Jurkat, Clone E6-1 (cell line): Measurements from ENCODE around the gene CCDC167.

Experiments used
- DNase-seq: peaks from one replicate; pipeline ENCODE4 v3.0.0-alpha.2; 2011; ENCODE audit warnings: low read depth, low spot score
- H3K4me3 ChIP-seq: 2 replicates; pipeline ENCODE4 v1.5.1; 2011; ENCODE audit warnings: mild to moderate bottlenecking, low read length, control low read depth, moderate library complexity

Gene CCDC167

DNA sequence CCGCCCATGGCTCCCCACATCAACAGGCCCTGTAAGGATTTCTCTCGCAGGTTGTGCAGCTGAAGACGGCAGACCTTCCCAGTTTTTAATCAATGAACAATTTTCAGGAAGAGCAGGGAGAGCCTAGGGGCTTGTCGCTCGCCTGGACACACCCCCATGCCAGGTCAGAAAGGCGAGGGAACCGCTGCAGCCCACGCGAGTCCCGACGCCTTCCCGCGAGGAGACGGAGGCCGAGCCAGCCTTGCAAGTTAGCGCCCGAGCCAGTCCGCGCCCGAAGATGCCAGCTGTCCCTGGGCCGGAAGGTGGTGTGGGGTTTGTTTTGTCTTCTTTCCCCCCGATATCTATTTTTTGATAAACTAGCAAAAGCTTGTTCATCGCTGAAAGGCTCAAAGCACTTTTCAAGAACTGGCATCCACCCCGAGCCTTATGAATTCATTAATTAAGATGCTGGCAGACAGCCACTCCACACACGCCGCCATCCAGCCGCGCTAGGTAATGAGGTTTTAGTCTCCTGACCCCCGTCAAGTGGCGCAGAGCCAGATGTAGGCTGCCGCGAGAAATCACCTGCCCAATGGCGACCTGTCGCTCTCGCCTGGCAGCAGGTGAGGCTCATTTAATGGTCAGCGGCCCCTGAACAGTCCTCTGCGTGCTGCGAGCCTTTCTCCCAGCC is 6.6 kb downstream of the CCDC167 start:
- no peak for DNase-seq
- H3K4me3 ChIP-seq = no peak overlapping the region

DNA sequence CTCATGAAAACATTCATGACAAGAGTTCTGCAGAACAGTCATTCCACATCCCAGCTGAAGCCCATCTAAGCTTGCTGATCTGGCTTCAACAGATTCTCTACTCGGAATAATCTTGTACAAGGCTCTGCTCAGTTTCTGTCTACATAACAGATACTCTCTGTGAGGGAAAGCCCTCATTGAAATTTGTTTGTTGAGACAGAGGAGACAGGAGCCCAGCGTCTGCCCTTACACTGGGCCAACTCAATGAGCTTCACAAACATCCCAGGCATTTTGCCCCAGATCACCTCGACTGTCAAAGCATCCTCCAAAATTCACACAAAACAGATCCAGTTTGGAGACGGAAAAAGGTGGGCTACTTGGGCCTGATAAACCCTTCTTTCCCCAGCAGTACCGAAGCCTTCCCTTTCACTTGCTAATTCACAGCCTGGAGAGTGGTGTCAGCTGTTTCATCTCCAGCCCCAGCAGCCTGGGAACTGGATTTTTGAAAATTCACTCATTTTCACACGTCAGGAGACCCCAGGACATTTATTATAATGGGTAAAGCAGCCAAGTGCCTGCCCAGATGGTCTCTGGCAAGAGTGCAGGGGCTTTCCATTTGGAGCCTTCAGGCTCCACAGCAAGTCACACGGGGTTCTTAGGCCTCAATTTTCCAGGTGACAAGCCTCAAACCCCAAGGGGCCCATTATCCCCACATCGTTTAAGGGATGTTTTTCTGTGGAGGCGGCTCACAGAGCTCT is 7.3 kb downstream of the CCDC167 start:
- no peak overlapping the region for H3K4me3 ChIP-seq

DNA sequence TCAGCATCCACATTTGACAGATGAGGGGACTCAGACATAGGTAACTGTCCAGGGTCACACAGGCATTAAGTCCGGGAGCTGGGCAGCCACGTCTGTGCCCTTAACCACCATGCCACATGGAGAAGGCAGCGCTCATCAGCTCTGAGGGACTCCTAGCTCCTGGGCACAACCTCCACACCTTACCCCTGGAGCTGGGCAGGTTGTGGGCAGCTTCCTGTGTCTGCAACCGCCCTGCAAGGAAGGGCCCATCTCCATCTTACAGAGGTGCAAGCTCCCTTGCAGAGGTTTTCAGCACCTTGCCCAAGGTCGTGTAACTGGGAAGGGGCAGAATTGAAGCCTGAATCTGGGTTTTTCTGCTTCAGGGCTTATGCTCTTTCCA is 7.9 kb downstream of the CCDC167 start:
- H3K4me3 ChIP-seq = no peak overlapping the region
- no peak for DNase-seq

More for the DNA sequence above, 7.3 kb downstream of the CCDC167 start:
- DNase-seq = no peak

DNA sequence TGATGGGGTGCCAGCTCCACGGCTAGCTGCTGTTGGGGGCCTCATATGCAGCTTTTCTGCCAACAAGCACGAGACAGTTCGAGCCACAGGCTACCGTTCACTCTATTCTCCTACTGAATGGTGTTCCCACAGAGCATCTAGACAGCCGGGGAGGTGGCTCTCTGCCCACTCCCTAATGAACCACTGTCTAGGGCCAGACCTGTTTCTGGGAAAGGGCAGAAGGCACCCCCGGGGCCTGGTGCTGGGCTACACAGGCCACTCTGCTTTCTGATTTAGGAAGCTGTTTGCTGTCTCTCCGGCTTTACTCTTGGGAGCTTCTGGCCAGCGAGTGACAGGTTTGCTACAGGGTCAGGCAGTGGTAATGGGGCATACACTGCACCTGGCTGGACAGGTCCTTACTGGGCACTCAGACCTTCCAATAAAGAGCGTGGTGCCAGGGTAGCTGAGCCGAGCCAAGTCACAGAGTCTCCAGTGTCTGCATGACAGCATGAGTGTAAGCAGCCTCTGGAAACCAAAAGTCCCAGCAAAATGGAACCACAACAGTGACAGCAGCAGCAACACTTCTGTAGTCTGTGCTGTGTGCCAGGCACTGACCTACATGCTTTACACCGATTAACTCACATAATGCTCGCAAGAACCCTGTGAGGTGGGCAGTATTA is 8.4 kb downstream of the CCDC167 start:
- no peak overlapping the region for H3K4me3 ChIP-seq
- no peak for DNase-seq

DNA sequence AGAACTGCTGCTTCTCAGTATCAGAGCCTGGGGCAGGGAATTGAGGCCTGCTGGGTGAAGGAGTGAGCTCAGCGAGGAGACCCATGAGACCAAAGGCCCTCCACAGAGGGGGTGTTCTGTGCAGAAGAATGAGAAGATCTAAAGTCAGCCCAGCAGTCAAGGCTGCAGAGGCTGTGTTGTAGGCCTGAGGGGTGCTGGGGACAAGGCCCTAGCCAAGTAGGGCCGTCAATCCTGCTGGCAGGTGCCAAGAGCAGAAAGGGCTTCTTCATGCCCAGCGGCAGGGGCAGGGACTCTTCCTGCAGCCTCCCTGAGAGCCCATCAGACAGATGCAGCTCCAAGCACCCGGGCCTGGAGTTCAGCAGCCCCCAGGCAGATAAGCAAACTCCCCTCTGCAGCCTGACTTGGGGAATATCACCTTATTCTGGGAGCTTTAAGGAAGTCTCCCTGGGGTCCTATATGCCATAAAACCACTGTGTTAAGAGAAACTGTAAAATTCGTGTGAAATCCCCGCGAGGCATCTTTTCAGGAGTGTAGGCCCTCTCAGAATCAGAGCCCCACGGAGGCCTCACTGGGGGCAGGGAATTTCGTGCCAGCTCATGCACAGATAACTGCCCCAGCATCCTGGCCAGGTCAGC is 9.0 kb downstream of the CCDC167 start:
- no peak overlapping the region for H3K4me3 ChIP-seq
- DNase-seq = no peak

DNA sequence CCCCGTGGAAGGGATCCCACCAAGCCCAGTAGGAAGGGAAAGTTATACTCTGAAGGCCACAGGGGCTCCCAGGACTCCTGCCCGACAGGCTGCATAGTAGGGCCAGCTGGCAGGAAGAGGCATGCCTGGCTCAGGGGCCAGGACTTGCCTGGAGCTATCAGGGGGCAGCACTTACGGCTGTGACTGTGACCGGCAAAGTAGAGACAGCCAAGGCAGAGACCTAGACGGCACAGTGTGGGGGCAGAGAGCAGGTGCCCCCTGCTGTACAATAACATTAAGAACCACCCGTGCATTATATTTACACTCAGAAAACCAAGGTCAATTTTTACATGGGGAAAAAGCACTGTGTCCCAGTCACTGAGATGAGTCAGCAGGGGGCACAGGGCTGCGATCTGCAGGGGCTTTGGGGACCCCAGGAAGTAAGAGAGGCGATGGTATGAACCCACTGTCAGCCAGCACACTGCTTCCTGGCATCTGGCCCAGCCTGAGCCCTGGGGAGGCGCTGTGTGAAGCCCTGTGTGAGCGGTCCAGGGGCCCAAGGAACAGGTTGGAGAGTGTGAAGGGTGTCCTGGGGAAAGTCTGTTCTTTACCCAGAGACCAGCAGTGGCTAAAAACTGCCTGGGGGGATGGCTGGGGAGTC is 9.9 kb downstream of the CCDC167 start:
- no peak for DNase-seq
- H3K4me3 ChIP-seq = no peak overlapping the region

DNA sequence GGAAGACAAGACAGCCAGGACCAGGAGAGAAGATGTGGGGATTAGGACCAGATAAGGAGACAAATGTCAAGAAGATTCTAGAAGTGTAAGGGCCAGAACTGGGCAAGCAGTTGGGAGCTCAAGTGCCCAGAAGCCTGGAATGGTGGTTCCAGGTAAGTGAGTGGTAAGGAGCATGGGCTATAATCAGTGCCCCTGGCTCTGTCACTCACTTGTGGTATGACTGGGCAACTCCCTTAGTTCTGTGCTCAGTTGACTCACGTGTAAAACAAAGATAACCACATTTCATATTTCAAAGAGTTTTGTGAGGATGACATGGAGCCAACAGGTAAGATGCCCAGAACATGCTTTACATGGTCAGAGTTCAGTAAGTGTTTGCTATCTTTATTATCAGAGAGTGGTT is 11.2 kb downstream of the CCDC167 start:
- H3K4me3 ChIP-seq = no peak overlapping the region
- no peak for DNase-seq

DNA sequence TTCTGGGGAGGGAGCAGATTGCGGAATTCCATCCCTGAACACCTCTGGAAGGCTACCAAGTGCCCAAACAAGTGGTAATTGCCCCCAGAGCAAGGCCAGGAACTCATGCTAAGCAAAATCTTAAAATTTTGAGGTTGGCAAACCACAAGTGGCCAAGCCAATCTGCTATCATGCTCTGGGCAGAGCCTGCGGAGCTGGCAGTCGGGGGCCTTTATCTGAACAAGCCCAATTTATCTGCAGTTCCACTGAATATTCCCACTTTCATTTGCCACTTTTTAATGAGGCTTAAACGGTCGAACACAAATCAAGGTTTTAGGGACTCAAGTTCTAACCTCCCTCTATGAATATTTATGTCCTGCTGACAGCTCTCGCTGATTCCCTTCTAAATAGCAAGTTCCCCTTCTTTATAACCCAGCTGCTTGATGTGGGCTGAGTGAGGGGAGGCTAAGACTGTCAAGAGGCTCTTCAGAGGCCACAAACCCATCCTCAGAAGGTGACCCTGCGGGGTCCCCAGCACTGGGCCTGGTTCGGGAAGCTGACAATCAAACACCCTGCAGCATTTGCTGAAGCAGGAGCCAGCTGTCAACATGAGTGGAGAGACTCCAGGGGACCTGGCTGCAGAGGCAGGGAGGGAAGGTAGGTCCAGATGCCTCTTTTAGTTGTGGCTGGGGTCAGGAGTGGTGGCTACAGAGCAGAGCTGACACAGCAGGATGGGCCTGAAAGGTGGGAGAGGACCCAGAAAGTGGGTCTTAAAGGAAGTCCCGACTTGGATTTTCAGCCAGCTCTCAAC is 11.9 kb downstream of the CCDC167 start:
- no peak overlapping the region for H3K4me3 ChIP-seq
- no peak for DNase-seq

DNA sequence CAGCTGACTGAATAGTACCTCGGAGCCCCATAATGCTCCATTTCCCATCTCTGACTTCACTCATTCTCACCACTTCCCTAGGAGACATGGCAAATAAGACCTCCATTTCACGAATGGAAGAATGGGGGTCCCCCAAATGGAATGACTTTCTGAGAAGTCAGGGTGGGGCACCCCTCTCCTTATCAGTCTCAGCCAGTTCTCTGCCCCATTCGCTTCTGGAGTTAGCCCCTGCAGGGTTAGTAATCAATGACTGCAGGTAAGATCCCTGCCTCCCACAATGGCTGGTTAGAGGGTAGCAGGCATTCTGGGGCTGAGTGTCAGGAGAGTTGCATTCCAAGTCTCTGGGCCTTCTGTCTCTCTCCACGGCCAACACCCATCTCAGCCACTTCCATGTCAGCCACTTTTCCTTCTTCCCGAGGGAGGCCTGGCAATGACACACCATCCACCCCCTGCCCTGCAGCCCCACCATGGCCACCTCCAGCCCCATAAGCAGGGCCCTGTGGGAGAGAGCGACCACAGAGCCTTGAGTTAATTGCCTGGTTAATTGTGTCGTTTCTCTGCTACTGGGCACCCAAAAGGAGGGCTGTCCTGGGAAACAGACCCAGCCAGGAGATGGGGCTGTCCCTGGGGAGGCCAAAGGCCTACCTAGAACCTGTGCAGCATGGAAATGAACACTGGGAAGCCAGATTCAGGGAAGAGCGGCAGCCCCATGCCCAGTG is 13.4 kb downstream of the CCDC167 start:
- no peak for DNase-seq

DNA sequence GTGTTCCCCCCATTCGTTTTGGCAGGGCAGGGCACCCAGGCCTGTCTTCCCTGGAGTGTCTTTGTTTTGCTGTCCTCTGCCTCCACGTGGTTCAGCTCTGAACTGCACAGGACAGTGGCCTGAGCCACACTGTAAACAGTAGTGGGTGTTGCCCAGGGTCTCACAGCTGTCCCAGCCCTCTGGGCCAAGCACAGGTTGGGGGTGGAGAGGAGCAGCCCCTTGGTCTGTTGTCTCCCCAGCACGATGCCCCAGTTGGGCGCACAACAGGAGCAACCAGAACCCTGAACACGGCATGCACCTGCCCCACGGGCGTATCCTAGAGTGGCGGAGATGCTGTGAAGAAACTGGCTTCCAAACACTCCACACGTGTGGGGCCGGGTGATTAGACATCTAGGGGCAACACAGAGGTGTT is 14.4 kb downstream of the CCDC167 start:
- DNase-seq = no peak

More for the DNA sequence above, 13.4 kb downstream of the CCDC167 start:
- no peak overlapping the region for H3K4me3 ChIP-seq

DNA sequence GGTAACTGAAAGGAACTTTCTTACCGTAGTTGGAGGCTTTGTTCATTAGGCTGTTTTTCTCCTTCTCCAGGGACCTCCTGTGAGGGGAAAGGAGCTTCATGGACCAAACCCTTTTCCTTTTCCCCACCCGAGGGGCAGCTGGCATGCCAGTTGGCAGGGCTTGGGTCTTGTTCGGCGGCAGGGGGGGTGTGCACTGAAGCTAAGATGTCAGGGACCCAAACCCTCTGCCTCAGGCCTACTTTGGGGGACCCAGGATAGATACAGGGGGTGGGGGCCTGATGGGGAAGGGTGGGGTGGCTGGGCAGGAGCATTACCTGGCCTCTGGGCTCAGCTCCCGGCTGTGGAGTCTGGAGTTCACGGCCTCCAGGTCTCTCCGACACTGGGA is 14.9 kb downstream of the CCDC167 start:
- H3K4me3 ChIP-seq = no peak overlapping the region
- no peak for DNase-seq

More for the DNA sequence above, 14.4 kb downstream of the CCDC167 start:
- no peak overlapping the region for H3K4me3 ChIP-seq

DNA sequence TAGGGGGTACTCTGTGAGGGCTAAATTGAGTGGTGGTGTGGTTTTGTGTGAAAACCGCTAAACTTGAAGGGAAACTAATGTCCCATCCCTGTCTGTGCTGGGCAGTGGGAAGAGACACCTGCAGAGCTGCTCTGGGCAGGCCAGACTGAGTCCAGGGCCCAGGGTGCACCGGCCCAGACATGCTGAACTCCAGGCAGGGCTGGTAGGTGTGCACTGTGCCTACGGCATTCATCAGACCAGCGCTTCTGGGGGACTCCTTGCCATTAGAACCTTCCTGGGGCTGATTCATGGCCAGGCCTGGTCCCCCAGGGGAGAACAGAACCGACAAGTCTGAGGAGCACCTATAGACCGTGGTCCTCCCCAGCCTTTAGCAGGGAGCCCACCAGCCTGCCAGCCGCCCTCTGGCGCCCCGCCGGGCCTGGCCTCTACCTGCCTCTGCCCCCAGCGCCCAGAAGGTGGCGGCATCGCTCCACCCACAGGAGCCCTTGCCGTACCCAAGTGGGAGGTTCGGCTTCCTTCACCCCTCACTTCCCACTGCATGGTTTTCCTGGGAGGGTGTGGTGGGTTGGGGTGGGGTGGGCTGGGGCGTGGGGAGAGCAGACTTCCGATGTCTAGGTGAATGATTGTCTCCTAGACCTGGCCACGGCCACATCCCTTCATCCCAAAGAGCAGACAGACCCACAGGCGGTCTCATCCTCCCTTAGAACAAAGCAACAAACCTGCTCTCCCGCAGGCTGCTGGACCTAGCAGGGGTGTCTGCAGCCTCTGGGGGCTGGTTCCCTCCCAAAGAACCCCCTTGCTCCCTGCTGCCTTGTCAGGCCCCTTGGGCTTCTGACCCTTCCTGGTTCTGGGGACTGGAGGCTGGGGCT is 15.5 kb downstream of the CCDC167 start:
- DNase-seq = peak; percentile 35
- H3K4me3 ChIP-seq = no peak overlapping the region

DNA sequence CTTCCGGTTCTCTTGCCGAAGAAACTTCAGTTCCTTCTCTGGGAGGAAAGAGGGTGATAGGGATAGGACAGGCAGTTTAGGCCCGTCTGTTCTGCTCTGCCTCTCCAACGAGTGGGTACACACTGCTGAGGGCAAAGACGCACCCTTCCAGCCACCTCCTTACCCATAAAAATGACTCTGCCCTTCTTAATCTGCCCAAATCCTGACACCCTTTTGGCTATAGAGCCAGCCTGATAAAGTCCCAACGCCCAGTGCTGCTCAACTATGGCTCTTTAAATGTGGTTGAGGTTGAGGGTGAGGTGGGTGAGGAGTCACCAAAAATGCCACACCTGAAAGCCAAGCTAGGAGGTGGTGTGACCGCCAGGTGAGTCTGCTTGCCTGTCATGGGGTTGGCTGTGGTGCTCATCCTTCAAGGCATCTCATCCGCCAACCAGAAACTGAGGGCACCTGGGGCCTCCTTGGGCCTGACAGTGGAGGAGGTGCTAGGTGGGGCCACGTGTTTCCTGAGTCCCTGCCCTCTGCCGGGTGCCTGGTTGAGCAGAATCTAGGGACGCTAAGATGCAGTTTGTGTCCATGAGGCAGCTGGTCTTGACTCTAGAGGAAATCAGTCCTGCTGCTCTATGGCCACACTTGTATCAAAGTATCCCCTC is 16.3 kb downstream of the CCDC167 start:
- no peak overlapping the region for H3K4me3 ChIP-seq
- no peak for DNase-seq

DNA sequence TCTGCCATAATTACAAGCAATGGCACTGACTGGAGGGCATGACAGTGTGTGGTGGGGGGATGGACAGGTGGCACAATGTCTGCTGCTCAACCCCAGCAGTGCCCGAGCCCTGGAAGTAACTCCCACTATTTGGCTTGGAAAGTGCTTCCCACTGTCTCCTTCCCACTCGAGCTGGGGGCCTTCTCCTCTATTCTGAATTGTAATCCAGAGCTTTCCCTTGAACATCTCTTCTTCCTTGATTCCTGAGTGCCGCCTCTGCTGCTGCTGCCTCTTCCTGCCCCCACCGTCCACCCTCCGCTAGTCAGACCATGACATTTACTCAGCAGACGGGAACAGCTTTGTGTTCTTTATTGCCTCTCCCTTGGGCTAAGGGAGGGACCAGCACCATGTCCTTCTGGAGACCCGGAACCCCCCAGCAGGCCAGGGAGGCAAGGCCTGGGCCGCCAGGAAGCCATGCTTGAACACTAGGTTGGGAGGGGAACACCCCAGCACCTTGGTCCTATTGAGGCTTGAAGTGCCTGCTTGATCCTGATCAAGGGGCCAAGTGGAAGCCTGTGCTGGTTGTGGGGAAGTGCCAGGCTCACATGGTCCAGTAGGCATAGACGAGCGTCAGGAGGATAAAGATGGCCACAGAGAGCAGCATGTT is 17.0 kb downstream of the CCDC167 start:
- DNase-seq = no peak
- H3K4me3 ChIP-seq = no peak overlapping the region

DNA sequence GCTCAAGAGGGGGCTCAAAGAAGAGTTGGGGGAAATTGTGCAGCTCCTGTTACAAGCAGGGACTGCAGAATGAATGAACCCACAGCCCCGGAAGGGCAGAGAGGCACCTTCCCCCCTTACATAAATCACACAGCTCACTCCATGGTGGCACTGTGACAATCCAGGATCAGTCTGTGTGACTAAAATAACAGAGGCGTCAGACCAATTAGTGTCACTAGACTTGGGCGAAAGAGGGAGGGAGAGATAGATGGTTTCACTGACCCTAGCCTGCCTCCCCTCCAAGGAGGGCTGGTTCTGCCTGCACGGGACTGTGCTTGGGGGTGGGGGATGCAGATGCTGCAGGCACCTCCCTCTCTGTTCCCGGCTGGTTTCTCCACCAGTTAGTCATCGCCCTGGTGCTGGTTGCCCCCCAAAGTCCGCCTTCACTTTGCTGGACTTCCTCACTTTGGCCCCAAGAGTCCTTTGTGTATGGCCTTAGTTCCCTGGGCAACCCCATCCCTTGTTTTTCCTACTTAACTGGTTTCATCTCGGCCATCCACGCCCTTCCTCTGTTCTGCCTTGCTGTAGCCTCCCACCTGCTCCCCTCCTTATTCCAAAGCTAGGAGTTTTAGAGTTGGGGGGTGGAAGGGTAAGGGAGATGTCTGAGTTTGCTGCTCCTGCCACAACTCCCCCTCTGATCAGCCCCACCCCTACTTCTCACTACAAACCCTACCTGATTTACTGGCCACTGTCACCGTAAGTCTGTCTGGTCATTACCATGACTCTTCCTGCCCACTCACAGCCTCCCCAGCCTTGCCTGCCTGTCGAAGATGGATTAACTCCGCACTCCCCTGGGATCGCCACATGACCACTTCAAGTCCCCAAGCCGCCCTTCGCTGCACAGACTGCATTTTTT is 17.7 kb downstream of the CCDC167 start:
- DNase-seq = no peak

More for the DNA sequence above, 17.7 kb downstream of the CCDC167 start:
- no peak overlapping the region for H3K4me3 ChIP-seq
